GM23338 (cell line): ENCODE data around the gene CDYL. TPM values are rescaled to one million over a fixed set of nuclear protein-coding genes. Genes with fewer than 3 reads are reported as not detected.

Experiments used
- ATAC-seq: fragments of 200-7000 bp; cut with Tn5 transposase; 3 replicates; pipeline ENCODE4 v1.9.1; 2020
- DNase-seq: peaks from one replicate; pipeline ENCODE4 v3.0.0-alpha.2; 2015; ENCODE audit warnings: low spot score
- H2AFZ ChIP-seq: fragments of 200-600 bp; sonication (generic); 2 replicates; pipeline ENCODE4 v1.8.0; 2016; ENCODE audit warnings: antibody characterized with exemption, mild to moderate bottlenecking, moderate library complexity
- H3F3A ChIP-seq: fragments of 200-600 bp; sonication (generic); replicated peaks from 2 replicates; pipeline ENCODE4 v1.8.0; 2017; ENCODE audit warnings: antibody characterized with exemption, mixed run types, low read depth
- H3K27ac ChIP-seq: fragments of 200-600 bp; sonication (generic); 2 replicates; pipeline ENCODE4 v1.6.1; 2016; ENCODE audit warnings: low read depth
- H3K27me3 ChIP-seq: fragments of 200-600 bp; sonication (generic); 2 replicates; pipeline ENCODE4 v1.8.0; 2016; ENCODE audit warnings: mild to moderate bottlenecking, mixed run types, moderate library complexity; ENCODE audit not compliant: insufficient read depth
- H3K36me3 ChIP-seq: fragments of 200-600 bp; sonication (generic); 2 replicates; pipeline ENCODE4 v1.8.0; 2016; ENCODE audit warnings: mild to moderate bottlenecking; ENCODE audit not compliant: insufficient read depth
- H3K4me1 ChIP-seq: fragments of 200-600 bp; sonication (generic); 2 replicates; pipeline ENCODE4 v1.8.0; 2016; ENCODE audit warnings: mild to moderate bottlenecking, moderate library complexity; ENCODE audit not compliant: insufficient read depth
- H3K4me2 ChIP-seq: fragments of 200-600 bp; sonication (generic); 2 replicates; pipeline ENCODE4 v1.7.1; 2017; ENCODE audit warnings: mixed run types
- H3K4me3 ChIP-seq: fragments of 200-600 bp; sonication (generic); 2 replicates; pipeline ENCODE4 v1.6.1; 2016; ENCODE audit warnings: mixed run types
- H3K79me2 ChIP-seq: fragments of 200-600 bp; sonication (generic); replicated peaks from 2 replicates; pipeline ENCODE4 v1.8.0; 2017; ENCODE audit warnings: mild to moderate bottlenecking; ENCODE audit not compliant: insufficient read depth
- H3K9me2 ChIP-seq: fragments of 200-600 bp; sonication (generic); 2 replicates; pipeline ENCODE4 v1.8.0; 2017; ENCODE audit not compliant: insufficient read depth
- H4K20me1 ChIP-seq: fragments of 200-600 bp; sonication (generic); replicated peaks from 2 replicates; pipeline ENCODE4 v1.8.0; 2017; ENCODE audit warnings: mild to moderate bottlenecking; ENCODE audit not compliant: insufficient read depth
- H3K27ac Mint-ChIP-seq: 2 replicates; pipeline ENCODE4 v1.8.0; 2020; ENCODE audit warnings: inconsistent platforms, mild to moderate bottlenecking, moderate library complexity, mixed read lengths
- H3K27me3 Mint-ChIP-seq: 3 replicates; pipeline ENCODE4 v1.8.0; 2022; ENCODE audit warnings: low read depth, mild to moderate bottlenecking, moderate library complexity, mixed read lengths, inconsistent platforms; ENCODE audit not compliant: insufficient read depth, poor library complexity
- H3K36me3 Mint-ChIP-seq: 3 replicates; pipeline ENCODE4 v1.8.0; 2021; ENCODE audit warnings: low read depth, mild to moderate bottlenecking, inconsistent platforms, moderate library complexity, mixed read lengths
- H3K4me1 Mint-ChIP-seq: 3 replicates; pipeline ENCODE4 v1.8.0; 2020; ENCODE audit warnings: mild to moderate bottlenecking, inconsistent platforms, mixed read lengths
- H3K4me3 Mint-ChIP-seq: 3 replicates; pipeline ENCODE4 v1.8.0; 2021; ENCODE audit warnings: moderate library complexity, mild to moderate bottlenecking, inconsistent platforms, mixed read lengths
- H3K9me3 Mint-ChIP-seq: 3 replicates; pipeline ENCODE4 v1.8.0; 2020; ENCODE audit warnings: moderate library complexity, mild to moderate bottlenecking, inconsistent platforms, mixed read lengths
- CREB1 ChIP-seq: fragments of 250-450 bp; sonication (Bioruptor Pico); IDR thresholded peaks from 2 replicates; pipeline ENCODE4 v1.5.0; 2020; ENCODE audit warnings: low read depth, mild to moderate bottlenecking, moderate library complexity
- EZH2 ChIP-seq: fragments of 200-600 bp; sonication (generic); IDR thresholded peaks from one replicate; pipeline ENCODE4 v1.8.0; 2017; ENCODE audit warnings: antibody characterized with exemption, mild to moderate bottlenecking, low read depth; ENCODE audit not compliant: unreplicated experiment
- EZH2phosphoT487 ChIP-seq: fragments of 200-600 bp; sonication (generic); IDR thresholded peaks from one replicate; pipeline ENCODE4 v1.8.1; 2018; ENCODE audit warnings: antibody characterized with exemption; ENCODE audit not compliant: unreplicated experiment
- JUNB ChIP-seq: IDR thresholded peaks from one replicate; pipeline ENCODE4 v1.6.1; 2016; ENCODE audit warnings: antibody characterized with exemption; ENCODE audit not compliant: unreplicated experiment
- NANOG ChIP-seq: IDR thresholded peaks from 2 replicates; pipeline ENCODE4 v1.6.1; 2016; ENCODE audit warnings: antibody characterized with exemption, borderline replicate concordance
- POLR2AphosphoS5 ChIP-seq: IDR thresholded peaks from 2 replicates; pipeline ENCODE4 v1.6.1; 2016; ENCODE audit warnings: antibody characterized with exemption, low read depth
- STAT1 ChIP-seq: IDR thresholded peaks from one replicate; pipeline ENCODE4 v1.6.1; 2016; ENCODE audit warnings: antibody characterized with exemption; ENCODE audit not compliant: unreplicated experiment
- ZNF114 ChIP-seq: fragments of 250-450 bp; sonication (Bioruptor Pico); IDR thresholded peaks from 2 replicates; pipeline ENCODE4 v1.5.0; 2020; ENCODE audit warnings: mild to moderate bottlenecking, moderate library complexity
- ZNF331 ChIP-seq: fragments of 250-450 bp; sonication (Bioruptor Pico); IDR thresholded peaks from 2 replicates; pipeline ENCODE4 v1.5.0; 2020; ENCODE audit warnings: low read depth, mild to moderate bottlenecking, moderate library complexity
- polyA plus RNA-seq: library from polyadenylated mRNA; unstranded; fragments of >200 nt; fragmentation: Nextera tagmentation; extraction: Ambion mirVana; gene quantifications from 2 replicates; pipeline ENCODE4 v1.2.1, GENCODE V29; 2016
- total RNA-seq: library from RNA; depleted of rRNA; stranded (reverse); fragments of >200 nt; shearing (Covaris generic); gene quantifications from 2 replicates; pipeline ENCODE4 v1.2.3, GENCODE V29; 2014
- TF ChIP-seq, protein P1 (sequence below): IDR thresholded peaks from one replicate; pipeline ENCODE4 v1.6.1; 2018; ENCODE audit warnings: antibody characterized with exemption; ENCODE audit not compliant: unreplicated experiment
- TF ChIP-seq, protein P2 (sequence below): IDR thresholded peaks from 2 replicates; pipeline ENCODE4 v1.6.1; 2016; ENCODE audit warnings: antibody characterized with exemption
- TF ChIP-seq, protein P3 (sequence below): fragments of 250-450 bp; sonication (Bioruptor Pico); IDR thresholded peaks from 2 replicates; pipeline ENCODE4 v1.5.0; 2020; ENCODE audit warnings: mild to moderate bottlenecking, moderate library complexity
- TF ChIP-seq, protein P4 (sequence below), 2 experiments: fragments of 200-600 bp in 1 of 2; sonication (generic) in 1 of 2; conservative IDR thresholded peaks; 2 replicates each; pipeline versions ENCODE4 v1.5.1 to v1.6.1; 2016 to 2017; ENCODE audit warnings: antibody characterized with exemption in 2 of 2, low read depth in 2 of 2, mild to moderate bottlenecking in 2 of 2, moderate library complexity in 1 of 2

The CDYL gene
- total and polyA plus RNA-seq, 2 experiments from 2014 or later: 67.2 to 128 TPM

DNA sequence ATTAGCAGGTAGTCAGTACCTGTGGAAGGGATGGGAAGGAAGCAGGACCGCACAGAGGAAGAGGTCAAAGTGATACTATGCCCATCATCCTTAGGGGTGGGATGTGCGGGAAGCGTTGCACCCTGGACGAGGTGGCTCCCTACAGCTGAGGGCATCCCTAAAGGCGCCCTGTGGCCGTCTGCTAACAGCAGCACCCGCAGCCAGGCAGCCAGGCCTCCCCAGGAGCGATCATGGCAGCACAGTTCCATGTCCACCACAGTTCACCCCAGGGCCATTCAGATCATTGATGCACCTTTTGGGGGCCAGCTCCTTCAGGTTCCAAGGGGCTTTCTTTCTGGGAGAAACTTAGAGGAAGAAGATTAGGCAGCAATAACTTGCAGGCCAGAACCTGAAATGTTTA is 168.1 kb downstream of the CDYL start:
- peaks cover 26% of the 10 kb centered on the region for H3K27me3 Mint-ChIP-seq
- Histone ChIP-seq H3K36me3 (peaks cover 5% of the 10 kb centered on the region; the same call in 1 of the 2 replicates), H3K79me2 (peaks cover 19% of the 10 kb centered on the region), H3K4me1 (peaks cover 38% of the 10 kb centered on the region), H2AFZ (no peak overlapping the region), H3K9me2 (no peaks in the 10 kb centered on the region), H3K27me3 (no peaks in the 10 kb centered on the region), H3K27ac (no peak overlapping the region), H3K4me3 (no peak overlapping the region), H4K20me1 (peaks cover 13% of the 10 kb centered on the region; the same call in 1 of the 2 replicates), H3K4me2 (no peak overlapping the region), H3F3A (no peaks in the 10 kb centered on the region)
- no peak for ATAC-seq
- H3K4me3 Mint-ChIP-seq: no peak overlapping the region
- peaks cover 59% of the 10 kb centered on the region for H3K4me1 Mint-ChIP-seq
- no peak overlapping the region for H3K27ac Mint-ChIP-seq
- TF ChIP-seq JUNB (no peak), ZNF331 (CRISPR knock-in tag) (no peak), ZNF114 (CRISPR knock-in tag) (no peak), CREB1 (CRISPR knock-in tag) (no peak), NANOG (no peak), POLR2AphosphoS5 (no peak), EZH2phosphoT487 (no peak), EZH2 (no peak), STAT1 (no peak)
- TF ChIP-seq, protein P1, sequence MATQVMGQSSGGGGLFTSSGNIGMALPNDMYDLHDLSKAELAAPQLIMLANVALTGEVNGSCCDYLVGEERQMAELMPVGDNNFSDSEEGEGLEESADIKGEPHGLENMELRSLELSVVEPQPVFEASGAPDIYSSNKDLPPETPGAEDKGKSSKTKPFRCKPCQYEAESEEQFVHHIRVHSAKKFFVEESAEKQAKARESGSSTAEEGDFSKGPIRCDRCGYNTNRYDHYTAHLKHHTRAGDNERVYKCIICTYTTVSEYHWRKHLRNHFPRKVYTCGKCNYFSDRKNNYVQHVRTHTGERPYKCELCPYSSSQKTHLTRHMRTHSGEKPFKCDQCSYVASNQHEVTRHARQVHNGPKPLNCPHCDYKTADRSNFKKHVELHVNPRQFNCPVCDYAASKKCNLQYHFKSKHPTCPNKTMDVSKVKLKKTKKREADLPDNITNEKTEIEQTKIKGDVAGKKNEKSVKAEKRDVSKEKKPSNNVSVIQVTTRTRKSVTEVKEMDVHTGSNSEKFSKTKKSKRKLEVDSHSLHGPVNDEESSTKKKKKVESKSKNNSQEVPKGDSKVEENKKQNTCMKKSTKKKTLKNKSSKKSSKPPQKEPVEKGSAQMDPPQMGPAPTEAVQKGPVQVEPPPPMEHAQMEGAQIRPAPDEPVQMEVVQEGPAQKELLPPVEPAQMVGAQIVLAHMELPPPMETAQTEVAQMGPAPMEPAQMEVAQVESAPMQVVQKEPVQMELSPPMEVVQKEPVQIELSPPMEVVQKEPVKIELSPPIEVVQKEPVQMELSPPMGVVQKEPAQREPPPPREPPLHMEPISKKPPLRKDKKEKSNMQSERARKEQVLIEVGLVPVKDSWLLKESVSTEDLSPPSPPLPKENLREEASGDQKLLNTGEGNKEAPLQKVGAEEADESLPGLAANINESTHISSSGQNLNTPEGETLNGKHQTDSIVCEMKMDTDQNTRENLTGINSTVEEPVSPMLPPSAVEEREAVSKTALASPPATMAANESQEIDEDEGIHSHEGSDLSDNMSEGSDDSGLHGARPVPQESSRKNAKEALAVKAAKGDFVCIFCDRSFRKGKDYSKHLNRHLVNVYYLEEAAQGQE: no peak
- TF ChIP-seq, protein P2, sequence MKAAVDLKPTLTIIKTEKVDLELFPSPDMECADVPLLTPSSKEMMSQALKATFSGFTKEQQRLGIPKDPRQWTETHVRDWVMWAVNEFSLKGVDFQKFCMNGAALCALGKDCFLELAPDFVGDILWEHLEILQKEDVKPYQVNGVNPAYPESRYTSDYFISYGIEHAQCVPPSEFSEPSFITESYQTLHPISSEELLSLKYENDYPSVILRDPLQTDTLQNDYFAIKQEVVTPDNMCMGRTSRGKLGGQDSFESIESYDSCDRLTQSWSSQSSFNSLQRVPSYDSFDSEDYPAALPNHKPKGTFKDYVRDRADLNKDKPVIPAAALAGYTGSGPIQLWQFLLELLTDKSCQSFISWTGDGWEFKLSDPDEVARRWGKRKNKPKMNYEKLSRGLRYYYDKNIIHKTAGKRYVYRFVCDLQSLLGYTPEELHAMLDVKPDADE: no peak
- TF ChIP-seq, protein P3, sequence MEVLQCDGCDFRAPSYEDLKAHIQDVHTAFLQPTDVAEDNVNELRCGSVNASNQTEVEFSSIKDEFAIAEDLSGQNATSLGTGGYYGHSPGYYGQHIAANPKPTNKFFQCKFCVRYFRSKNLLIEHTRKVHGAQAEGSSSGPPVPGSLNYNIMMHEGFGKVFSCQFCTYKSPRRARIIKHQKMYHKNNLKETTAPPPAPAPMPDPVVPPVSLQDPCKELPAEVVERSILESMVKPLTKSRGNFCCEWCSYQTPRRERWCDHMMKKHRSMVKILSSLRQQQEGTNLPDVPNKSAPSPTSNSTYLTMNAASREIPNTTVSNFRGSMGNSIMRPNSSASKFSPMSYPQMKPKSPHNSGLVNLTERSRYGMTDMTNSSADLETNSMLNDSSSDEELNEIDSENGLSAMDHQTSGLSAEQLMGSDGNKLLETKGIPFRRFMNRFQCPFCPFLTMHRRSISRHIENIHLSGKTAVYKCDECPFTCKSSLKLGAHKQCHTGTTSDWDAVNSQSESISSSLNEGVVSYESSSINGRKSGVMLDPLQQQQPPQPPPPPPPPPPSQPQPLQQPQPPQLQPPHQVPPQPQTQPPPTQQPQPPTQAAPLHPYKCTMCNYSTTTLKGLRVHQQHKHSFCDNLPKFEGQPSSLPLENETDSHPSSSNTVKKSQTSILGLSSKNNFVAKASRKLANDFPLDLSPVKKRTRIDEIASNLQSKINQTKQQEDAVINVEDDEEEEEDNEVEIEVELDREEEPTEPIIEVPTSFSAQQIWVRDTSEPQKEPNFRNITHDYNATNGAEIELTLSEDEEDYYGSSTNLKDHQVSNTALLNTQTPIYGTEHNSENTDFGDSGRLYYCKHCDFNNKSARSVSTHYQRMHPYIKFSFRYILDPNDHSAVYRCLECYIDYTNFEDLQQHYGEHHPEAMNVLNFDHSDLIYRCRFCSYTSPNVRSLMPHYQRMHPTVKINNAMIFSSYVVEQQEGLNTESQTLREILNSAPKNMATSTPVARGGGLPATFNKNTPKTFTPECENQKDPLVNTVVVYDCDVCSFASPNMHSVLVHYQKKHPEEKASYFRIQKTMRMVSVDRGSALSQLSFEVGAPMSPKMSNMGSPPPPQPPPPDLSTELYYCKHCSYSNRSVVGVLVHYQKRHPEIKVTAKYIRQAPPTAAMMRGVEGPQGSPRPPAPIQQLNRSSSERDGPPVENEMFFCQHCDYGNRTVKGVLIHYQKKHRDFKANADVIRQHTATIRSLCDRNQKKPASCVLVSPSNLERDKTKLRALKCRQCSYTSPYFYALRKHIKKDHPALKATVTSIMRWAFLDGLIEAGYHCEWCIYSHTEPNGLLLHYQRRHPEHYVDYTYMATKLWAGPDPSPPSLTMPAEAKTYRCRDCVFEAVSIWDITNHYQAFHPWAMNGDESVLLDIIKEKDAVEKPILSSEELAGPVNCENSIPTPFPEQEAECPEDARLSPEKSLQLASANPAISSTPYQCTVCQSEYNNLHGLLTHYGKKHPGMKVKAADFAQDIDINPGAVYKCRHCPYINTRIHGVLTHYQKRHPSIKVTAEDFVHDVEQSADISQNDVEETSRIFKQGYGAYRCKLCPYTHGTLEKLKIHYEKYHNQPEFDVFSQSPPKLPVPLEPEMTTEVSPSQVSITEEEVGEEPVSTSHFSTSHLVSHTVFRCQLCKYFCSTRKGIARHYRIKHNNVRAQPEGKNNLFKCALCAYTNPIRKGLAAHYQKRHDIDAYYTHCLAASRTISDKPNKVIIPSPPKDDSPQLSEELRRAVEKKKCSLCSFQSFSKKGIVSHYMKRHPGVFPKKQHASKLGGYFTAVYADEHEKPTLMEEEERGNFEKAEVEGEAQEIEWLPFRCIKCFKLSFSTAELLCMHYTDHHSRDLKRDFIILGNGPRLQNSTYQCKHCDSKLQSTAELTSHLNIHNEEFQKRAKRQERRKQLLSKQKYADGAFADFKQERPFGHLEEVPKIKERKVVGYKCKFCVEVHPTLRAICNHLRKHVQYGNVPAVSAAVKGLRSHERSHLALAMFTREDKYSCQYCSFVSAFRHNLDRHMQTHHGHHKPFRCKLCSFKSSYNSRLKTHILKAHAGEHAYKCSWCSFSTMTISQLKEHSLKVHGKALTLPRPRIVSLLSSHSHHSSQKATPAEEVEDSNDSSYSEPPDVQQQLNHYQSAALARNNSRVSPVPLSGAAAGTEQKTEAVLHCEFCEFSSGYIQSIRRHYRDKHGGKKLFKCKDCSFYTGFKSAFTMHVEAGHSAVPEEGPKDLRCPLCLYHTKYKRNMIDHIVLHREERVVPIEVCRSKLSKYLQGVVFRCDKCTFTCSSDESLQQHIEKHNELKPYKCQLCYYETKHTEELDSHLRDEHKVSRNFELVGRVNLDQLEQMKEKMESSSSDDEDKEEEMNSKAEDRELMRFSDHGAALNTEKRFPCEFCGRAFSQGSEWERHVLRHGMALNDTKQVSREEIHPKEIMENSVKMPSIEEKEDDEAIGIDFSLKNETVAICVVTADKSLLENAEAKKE (CRISPR knock-in tag): no peak
- TF ChIP-seq, protein P4, sequence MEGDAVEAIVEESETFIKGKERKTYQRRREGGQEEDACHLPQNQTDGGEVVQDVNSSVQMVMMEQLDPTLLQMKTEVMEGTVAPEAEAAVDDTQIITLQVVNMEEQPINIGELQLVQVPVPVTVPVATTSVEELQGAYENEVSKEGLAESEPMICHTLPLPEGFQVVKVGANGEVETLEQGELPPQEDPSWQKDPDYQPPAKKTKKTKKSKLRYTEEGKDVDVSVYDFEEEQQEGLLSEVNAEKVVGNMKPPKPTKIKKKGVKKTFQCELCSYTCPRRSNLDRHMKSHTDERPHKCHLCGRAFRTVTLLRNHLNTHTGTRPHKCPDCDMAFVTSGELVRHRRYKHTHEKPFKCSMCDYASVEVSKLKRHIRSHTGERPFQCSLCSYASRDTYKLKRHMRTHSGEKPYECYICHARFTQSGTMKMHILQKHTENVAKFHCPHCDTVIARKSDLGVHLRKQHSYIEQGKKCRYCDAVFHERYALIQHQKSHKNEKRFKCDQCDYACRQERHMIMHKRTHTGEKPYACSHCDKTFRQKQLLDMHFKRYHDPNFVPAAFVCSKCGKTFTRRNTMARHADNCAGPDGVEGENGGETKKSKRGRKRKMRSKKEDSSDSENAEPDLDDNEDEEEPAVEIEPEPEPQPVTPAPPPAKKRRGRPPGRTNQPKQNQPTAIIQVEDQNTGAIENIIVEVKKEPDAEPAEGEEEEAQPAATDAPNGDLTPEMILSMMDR (conservative IDR thresholded peaks at IDR 0.05; ENCODE audit: low read depth in 2 of 2): no peak
- H3K36me3 Mint-ChIP-seq: peaks cover 49% of the 10 kb centered on the region
- no peak for DNase-seq
- no peaks in the 10 kb centered on the region for H3K9me3 Mint-ChIP-seq
